Right renal pelvis (tissue), 4 donors: Measurements from ENCODE around the gene GP1BB. TPM values are rescaled to one million over a fixed set of nuclear protein-coding genes. Genes with fewer than 3 reads are reported as not detected.

Experiments used
- DNase-seq, 4 donors: peaks; one replicate each; pipeline ENCODE4 v3.0.0-alpha.2; 2013; ENCODE audit warnings: low read depth in 4 of 4, low spot score in 3 of 4, missing footprints in 1 of 4
- polyA plus RNA-seq, 4 donors: library from polyadenylated mRNA; unstranded; fragments of 120-200 nt; gene quantifications; one replicate each; pipeline ENCODE4 v1.2.1, GENCODE V29; 2013; ENCODE audit not compliant: insufficient read length in 4 of 4

Gene GP1BB
- polyA plus RNA-seq, 4 donors: 4.1 to 5.9 (median 4.7) TPM

DNA sequence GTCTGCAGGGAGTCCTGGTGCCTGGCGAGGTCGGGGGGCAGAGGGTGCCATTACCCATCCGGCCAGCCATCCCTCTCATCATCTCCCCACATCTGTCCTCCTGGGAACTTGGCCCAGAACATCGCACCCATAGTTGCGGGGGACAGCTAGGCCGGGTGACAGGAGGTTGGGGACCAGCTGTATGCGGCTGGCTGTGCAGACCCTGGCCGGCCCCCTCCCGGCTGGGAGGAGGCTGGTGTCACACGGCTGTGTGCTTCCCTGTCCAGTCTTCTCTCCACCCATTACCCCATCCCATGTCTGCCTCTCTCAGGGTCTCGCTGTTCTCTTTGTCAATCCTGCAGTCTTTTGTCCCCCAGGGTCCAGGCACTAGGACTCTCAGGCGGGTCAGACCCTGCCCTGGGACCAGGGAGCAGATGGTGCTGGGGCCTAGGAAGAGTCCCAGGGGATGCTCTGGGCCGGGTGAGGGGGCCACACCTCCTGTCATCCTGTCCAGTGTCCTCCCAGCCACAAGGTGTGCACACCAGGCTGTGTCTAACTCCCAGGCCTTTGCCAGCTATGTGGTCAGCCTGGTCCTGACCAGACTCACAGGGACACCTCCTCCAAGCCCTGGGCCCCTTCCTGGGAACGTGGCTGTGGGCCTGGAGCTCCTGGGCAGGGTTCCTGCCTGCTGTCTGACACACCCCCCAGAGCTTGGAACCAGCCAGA lies 30.8 kb downstream of the GP1BB start:
- no peak for DNase-seq

DNA sequence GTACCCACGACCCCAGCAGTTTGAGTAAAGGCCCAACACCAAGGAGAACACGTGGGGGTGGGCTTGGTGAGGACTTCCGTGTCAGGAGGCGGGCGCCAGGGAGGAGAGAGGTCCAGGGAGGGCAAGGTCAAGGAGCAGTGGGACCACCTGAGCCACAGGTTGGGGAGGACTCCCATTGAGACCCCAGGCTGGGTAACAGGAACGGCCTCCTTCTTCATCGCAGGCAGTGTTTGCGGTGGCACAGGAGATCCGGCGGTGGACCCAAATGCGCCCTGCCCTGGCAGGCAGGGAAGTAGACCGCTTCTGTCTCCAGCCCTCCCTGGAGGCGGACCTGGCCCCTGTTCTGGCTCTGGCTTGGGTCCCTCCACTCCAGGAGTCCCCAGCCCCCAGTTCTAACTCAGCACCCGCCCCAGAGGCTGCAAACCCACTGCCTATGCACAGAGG lies 31.4 kb downstream of the GP1BB start:
- DNase-seq: no peak

- no peak for DNase-seq
These were observed 31.9 kb downstream of the GP1BB start for GRCh38 chr22:19755145-19755710.

DNA sequence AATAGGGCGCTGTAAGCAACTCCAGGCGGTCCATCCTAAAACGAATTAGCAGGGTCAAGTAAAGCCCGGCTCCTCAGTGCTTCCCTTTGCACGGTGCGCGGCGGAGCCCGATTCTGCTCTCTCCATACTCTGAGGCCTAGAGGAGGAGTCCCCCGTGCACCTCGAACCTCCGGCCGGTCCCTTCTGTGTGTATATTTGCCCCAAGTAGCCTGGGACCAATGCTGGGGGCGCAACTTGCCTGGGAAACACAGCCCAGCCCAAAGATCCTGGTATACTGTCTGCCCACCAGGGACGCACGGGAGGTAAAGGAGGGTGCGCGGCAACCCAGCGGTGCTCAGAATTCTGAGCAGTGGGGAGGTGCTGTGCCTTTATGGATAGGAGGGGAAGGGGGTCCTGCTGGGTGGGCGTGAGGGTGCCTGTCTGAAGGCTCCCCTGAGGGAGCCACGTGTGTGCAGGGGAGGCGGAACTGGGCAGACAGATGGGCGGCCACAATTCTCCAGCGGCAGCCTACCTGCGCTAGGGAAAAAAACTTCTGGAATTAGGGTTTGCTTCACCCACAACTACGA lies 32.5 kb downstream of the GP1BB start:
- DNase-seq: no peak

DNA sequence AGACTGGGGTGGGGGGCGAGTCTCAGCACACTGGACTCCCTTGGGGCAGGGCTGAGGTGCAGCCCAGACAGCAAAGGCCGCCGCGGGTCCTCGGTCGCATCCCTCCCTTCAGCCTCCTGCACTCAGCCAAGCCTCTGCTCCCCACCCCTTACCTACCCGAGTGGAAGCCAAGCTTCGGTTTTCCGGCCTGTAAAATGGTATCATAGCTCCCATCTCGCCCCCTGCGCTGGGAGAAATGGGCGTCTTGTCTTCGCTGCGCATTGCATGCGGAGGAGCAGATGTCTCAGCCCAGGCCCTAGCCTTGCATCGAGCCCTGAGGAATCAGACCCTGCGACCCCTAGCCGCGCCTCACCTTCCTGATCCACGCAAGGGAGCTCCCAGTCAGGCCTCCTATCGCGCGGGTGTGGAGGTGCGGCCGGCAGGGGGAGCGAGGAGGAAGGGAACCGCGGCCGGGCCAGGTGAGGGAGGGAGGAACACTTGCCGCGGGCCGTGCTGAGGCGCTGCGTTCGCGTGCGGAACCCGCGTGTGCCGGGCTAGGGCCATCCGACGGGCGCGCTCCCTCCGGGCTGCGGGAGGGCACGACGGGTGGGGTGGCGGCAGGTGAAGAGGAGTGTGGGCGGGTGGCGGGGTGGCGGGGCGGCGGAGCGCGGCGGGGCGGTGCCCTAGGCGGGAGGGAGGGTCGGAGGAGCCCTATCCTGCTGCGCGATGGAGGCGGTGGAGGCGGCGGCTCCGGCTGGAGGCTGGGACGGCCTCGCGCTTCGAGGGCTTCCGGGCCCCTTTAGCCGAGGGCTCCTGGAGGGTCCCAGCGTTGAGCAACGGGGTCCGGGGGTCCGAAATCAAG lies 33.2 kb downstream of the GP1BB start:
- DNase-seq: no peak

GRCh38 chr22:19757140-19757984 lies 34.0 kb downstream of the GP1BB start:
- no peak for DNase-seq

DNA sequence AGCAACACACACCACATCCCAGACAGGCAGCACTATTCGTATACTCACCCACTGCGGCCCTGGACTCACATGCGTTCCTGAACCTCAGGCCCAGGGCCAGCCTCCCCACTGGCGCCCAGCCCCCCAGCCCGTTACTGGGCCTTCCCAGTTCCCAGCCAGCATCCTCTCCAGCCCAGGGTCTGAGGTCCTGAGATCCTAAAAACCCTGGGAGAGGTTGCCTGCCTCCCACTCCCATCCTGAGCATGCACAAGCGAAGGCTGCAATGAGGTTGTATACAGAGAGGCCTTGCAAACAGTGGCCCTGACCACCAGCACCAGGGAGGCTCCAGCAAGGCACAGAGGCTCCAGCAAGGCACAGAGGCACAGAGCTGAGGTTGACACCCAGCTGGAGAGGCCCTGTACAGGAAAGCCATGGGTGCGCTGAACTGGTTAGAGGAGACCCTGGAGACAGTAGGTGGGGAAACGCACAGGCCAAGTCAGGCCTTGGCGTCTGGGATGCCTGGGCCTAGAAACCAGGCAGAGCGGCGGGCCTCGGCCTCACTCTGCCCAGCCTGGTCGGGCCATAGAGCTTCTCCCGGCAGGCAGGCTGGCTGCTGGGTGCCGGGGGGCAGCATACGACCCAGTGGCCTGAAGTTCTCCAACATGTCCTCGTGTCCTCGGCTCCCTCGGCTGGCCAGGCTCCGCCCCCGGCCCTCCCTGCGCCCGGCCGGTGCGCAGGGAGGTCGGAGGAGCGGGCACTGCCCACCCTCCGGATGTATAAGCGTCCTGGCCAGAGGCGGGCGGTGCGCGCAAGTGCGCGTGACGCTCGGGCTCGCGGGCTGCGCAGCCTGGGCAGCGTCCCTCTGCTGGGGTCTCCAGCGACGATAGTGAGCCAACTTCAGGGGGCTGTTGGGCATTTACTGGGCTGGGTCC lies 34.9 kb downstream of the GP1BB start:
- no peak for DNase-seq

- no peak for DNase-seq
These were observed 35.6 kb downstream of the GP1BB start for GRCh38 chr22:19758896-19759426.

DNA sequence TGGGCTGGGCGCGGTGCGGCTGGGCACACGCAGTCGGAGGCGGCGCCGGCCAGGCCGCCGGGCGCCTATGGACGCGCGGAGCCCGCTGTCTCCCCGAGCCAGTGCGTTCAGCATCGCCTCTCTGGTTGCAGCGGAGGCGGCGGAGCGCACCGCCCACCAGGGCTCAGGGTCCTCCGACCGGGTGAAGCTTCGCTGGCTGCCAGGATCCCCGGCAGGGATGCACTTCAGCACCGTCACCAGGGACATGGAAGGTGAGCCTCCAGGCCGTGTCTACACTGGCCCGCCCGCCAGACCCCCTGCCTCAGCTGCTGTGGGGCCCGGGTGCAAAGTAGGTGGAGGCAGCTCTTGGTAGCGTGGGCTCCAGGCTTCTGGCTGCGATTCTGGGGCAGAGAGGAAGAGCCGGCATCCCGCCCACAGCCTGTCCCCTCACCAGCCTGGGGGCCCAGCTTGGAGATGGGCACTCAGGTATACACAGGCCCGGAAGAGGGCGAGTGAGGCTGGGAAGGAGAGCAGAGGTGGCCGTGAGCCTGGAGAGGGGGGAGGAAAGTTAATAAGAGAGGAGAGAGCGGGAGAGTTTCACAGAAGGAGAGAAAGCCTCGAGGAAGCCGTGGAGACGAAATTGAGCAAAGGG lies 36.2 kb downstream of the GP1BB start:
- no peak for DNase-seq

GRCh38 chr22:19760058-19760950 lies 37.0 kb downstream of the GP1BB start, which contains the start of gene TBX1:
TSS of gene TBX1 (plus strand) at chr22:19760778. CDS start at chr22:19760844, 66 bp downstream.
- no peak for DNase-seq

- no peak for DNase-seq
These were observed 37.8 kb downstream of the GP1BB start for GRCh38 chr22:19760951-19761724.

DNA sequence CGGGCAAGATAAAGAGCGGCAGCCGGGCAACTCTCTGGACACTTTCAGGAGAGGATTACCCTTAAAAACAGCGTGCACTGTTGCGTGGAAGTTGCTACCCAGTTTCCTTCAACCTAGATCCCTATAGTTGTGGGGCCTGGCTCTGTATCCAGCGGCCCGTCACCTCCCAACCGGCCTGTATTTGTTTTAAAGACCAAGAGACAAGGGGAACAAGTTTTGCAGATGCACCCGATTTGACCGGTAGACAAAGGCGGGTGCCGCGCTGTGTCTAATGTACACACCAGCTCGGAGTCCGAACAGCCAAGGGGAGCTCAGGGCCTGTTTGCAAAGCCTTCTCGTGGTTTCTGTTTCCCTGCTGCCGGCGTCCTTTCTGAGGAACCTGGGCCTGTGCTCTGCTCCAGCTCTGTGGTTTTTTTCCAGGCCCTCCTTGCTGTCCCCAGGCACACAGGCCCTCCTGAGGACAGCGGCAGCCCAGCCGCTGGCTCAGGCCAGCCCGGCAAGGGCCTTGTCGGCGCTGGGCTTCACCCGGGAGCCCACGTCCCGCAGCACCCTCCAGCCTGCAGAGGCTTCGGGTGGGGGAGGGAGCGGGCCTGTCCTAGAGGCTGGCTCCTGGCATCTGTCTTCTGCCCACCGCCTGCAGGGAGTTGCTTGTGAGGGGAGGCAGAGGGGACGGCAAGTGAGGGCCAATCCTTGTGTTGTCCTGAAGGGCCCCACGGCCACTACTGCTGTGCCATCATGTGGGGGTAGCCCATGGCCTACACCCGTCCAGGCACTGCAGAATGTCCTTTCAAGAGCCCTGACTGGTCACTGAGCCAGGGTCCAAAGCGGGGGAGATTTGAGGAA lies 38.6 kb downstream of the GP1BB start:
- DNase-seq: no peak

GRCh38 chr22:19762568-19763457 lies 39.5 kb downstream of the GP1BB start:
- no peak for DNase-seq

DNA sequence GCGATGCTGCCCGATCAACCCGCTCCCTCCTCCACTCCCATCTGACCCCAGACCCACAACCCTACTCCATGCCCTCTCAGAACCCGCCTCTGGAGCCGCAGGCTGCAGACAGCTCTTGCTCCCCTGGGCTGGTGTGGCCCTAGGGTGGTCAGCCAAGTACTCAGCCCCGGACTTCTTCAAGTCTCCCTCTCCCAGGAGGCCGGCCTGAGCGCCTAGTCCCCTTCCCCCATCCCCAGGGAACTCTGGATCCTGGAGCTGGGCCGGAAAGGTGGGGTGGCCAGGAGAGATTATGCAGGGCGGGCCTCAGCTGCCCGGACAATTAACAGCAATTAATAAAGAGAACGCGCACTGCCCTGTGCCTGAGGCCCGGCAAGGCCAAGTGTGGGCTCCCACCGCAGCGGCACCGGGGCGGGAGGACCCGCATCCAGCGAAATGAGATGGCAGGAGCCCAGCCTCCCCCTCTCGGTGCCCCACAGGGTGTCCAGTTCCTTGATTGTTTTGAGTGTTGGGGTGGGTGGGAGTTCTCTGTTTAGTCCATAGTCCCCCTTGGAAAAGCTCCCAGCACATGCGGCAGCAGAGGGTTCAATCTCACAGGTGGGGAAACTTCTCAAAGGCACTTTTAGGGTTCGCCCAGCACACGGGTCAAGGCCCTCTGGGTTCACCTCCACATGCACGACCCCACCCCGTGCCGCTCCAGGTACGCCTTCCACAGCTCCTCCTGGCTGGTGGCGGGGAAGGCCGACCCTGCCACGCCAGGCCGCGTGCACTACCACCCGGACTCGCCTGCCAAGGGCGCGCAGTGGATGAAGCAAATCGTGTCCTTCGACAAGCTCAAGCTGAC lies 40.3 kb downstream of the GP1BB start:
- DNase-seq: no peak
